ENCODE results near the gene PSMB7. TPM values are rescaled to one million over a fixed set of nuclear protein-coding genes. Genes with fewer than 3 reads are reported as not detected.

Gene PSMB7
- total and polyA plus RNA-seq, 2 of the 8 experiments (the other 6 are each of a cell fraction or from before 2014, with no cell fraction given): 222 to 357 TPM

GRCh38 chr9:124439686-124440243 lies 24.5 kb upstream of the PSMB7 start (continued):
- no peak for TF ChIP-seq MAX (IDR thresholded peaks at IDR 0.05)
- TF ChIP-seq SRF (IDR thresholded peaks at IDR 0.05; ENCODE audit: low read depth, low read length): no peak
- TF ChIP-seq USF2 (IDR thresholded peaks at IDR 0.05; ENCODE audit: low read length): no peak
- TF ChIP-seq ZNF274 (IDR thresholded peaks at IDR 0.05; ENCODE audit: borderline replicate concordance, extremely low read depth, low read length): no peak
- no peak for TF ChIP-seq SIRT6 (IDR thresholded peaks at IDR 0.05; ENCODE audit: low read length)
- no peak for TF ChIP-seq KDM4A (IDR thresholded peaks at IDR 0.05; ENCODE audit: low read depth, low read length, severe bottlenecking)

Measured in H1 (cell line).